Measurements from ENCODE around the gene EPOP. TPM values are rescaled to one million over a fixed set of nuclear protein-coding genes. Genes with fewer than 3 reads are reported as not detected.

EPOP gene
- total RNA-seq, 2 experiments from 2014 or later: 11.8 to 27.2 TPM

DNA sequence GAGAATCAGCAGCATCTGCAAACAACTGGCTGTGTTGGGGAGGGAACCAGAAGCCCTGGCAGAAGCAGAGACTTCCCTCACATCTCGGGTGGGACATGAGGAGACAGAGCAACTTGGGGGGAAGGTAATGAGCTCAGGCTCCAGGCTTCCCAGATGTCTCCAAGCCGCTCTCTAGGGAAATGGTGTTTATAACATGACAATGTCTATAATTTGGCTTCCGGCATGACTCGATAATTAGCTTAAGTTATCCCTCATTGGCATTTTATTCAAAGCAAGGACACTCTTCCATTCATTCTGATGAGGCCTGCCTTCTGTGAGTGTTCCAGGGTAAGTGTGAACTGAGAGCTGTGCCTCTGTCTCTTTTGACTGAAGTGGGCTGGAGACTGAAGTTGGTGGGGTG lies 15.6 kb upstream of the EPOP start:
- no TSS peak for BruUV-seq (replicated peaks)
- CTCF ChIA-PET (ENCODE audit: unreplicated experiment): no interaction called here
- Histone ChIP-seq H3K79me2 (ENCODE audit: insufficient read depth, low read depth, low read length) (no peaks in the 10 kb centered on the region), H3K4me3 (ENCODE audit: low read depth, low read length, poor library complexity, severe bottlenecking) (no peak overlapping the region), H3K27ac (ENCODE audit: low read depth, low read length, poor library complexity, severe bottlenecking) (no peak overlapping the region), H2AFZ (ENCODE audit: low read length) (no peak overlapping the region), H3K9me3 (ENCODE audit: low read length) (no peaks in the 10 kb centered on the region), H3K4me2 (ENCODE audit: low read length) (no peak overlapping the region), H3K36me3 (ENCODE audit: insufficient read depth, low read length) (no peaks in the 10 kb centered on the region), H4K20me1 (ENCODE audit: insufficient read depth, low read length) (no peaks in the 10 kb centered on the region), H3K9me2 (ENCODE audit: insufficient read depth, low read length) (no peaks in the 10 kb centered on the region), H3K4me1 (ENCODE audit: insufficient read depth, low read length, poor library complexity, severe bottlenecking) (peaks cover 3% of the 10 kb centered on the region)
- intact Hi-C loops (cut with micrococcal nuclease; ENCODE audit: unreplicated experiment): no loop called here
- no peak for DNase-seq (ENCODE audit: low spot score)
- no peak for TF ChIP-seq CTCF (conservative IDR thresholded peaks at IDR 0.05; ENCODE audit: low read length)
- no peak for TF ChIP-seq EZH2phosphoT487 (IDR thresholded peaks at IDR 0.05; ENCODE audit: borderline replicate concordance, low read depth, low read length)
- POLR2A ChIA-PET: interaction anchor here (0.6 to 1.2 kb wide), 2 partner anchors 15 to 25 kb away, joined by 3 to 4 read pairs; partner anchors contain the start of gene MLLT6

- POLR2A ChIA-PET: no interaction called here
- Histone ChIP-seq H3K9me3 (ENCODE audit: low read length) (no peaks in the 10 kb centered on the region), H3K79me2 (ENCODE audit: insufficient read depth, low read depth, low read length) (no peaks in the 10 kb centered on the region), H2AFZ (ENCODE audit: low read length) (no peak overlapping the region), H3K36me3 (ENCODE audit: insufficient read depth, low read length) (no peaks in the 10 kb centered on the region), H3K9me2 (ENCODE audit: insufficient read depth, low read length) (no peaks in the 10 kb centered on the region), H3K4me3 (ENCODE audit: low read depth, low read length, poor library complexity, severe bottlenecking) (no peak overlapping the region), H3K4me2 (ENCODE audit: low read length) (no peak overlapping the region), H3K27ac (ENCODE audit: low read depth, low read length, poor library complexity, severe bottlenecking) (no peak overlapping the region), H4K20me1 (ENCODE audit: insufficient read depth, low read length) (no peaks in the 10 kb centered on the region), H3K4me1 (ENCODE audit: insufficient read depth, low read length, poor library complexity, severe bottlenecking) (peaks cover 3% of the 10 kb centered on the region)
- DNase-seq (ENCODE audit: low spot score): no peak
- no TSS peak for BruUV-seq (replicated peaks)
- intact Hi-C loops (cut with micrococcal nuclease; ENCODE audit: unreplicated experiment): no loop called here
- no peak for TF ChIP-seq CTCF (conservative IDR thresholded peaks at IDR 0.05; ENCODE audit: low read length)
- no peak for TF ChIP-seq EZH2phosphoT487 (IDR thresholded peaks at IDR 0.05; ENCODE audit: borderline replicate concordance, low read depth, low read length)
- CTCF ChIA-PET (ENCODE audit: unreplicated experiment): no interaction called here
These were observed 12.5 kb upstream of the EPOP start for GRCh38 chr17:38687286-38687685.

DNA sequence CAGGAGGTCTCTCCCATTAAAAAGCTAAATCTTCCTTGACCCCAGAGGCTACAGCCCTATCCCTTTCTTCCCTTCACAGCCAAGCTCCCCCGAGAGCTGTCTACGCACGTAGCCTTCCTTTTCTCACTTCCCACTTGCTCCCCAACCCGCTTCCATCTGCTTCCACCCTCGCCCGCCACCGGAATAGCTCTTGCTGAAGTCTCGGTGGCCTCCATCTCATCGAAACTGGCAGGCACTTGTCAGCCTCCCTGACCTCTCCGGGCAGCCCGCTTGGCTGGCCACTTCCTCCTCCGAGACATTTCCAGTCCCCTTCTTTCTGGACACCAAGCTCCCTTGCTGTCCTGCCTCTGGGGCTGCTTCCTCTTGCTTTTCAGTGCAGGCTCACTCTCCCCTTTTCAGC lies 10.7 kb upstream of the EPOP start:
- no peaks in the 10 kb centered on the region for H3K9me2 ChIP-seq (ENCODE audit: insufficient read depth, low read length)
- no peak overlapping the region for H3K27ac ChIP-seq (ENCODE audit: low read depth, low read length, poor library complexity, severe bottlenecking)
- H3K9me3 ChIP-seq (ENCODE audit: low read length): no peaks in the 10 kb centered on the region
- no peak for DNase-seq (ENCODE audit: low spot score)
- no peak overlapping the region for H2AFZ ChIP-seq (ENCODE audit: low read length)
- no peaks in the 10 kb centered on the region for H3K36me3 ChIP-seq (ENCODE audit: insufficient read depth, low read length)
- BruUV-seq (replicated peaks): no TSS peak
- H3K4me1 ChIP-seq (ENCODE audit: insufficient read depth, low read length, poor library complexity, severe bottlenecking): no peaks in the 10 kb centered on the region
- no peak overlapping the region for H3K4me2 ChIP-seq (ENCODE audit: low read length)
- ChIA-PET CTCF (ENCODE audit: unreplicated experiment) (interaction anchor here (0.5 kb wide), 1 partner anchor 27 kb away, joined by 4 read pairs; no protein-coding TSS in a partner anchor), POLR2A (no interaction called here)
- H4K20me1 ChIP-seq (ENCODE audit: insufficient read depth, low read length): no peaks in the 10 kb centered on the region
- intact Hi-C loops (cut with micrococcal nuclease; ENCODE audit: unreplicated experiment): no loop called here
- no peaks in the 10 kb centered on the region for H3K79me2 ChIP-seq (ENCODE audit: insufficient read depth, low read depth, low read length)
- H3K4me3 ChIP-seq (ENCODE audit: low read depth, low read length, poor library complexity, severe bottlenecking): no peak overlapping the region
- TF ChIP-seq EZH2phosphoT487 (IDR thresholded peaks at IDR 0.05; ENCODE audit: borderline replicate concordance, low read depth, low read length) (no peak), CTCF (conservative IDR thresholded peaks at IDR 0.05; ENCODE audit: low read length) (no peak)

Data from OCI-LY7 (cell line).